GM19099 (cell line): ENCODE measurements around the gene ECE1.

Experiments used
- POLR2A ChIP-seq: IDR thresholded peaks from 3 replicates; pipeline ENCODE4 v1.6.1; 2011; ENCODE audit warnings: low read depth; ENCODE audit not compliant: insufficient read length; ENCODE audit errors: extremely low read depth

ECE1 gene

GRCh38 chr1:21188235-21188634, 102.0 kb downstream of the ECE1 start:
- TF ChIP-seq POLR2A, result no peak

GRCh38 chr1:21185221-21185731, 105.0 kb downstream of the ECE1 start:
- TF ChIP-seq POLR2A, result no peak

- TF ChIP-seq POLR2A, result no peak
These were observed 106.0 kb downstream of the ECE1 start for GRCh38 chr1:21184276-21184675.

GRCh38 chr1:21182181-21182731, 108.0 kb downstream of the ECE1 start:
- no peak for TF ChIP-seq POLR2A

- TF ChIP-seq POLR2A, result peak; percentile 88
These were observed 113.4 kb downstream of the ECE1 start, which contains the start of gene EIF4G3 for GRCh38 chr1:21176586-21177555. TSS of gene EIF4G3 (minus strand) at chr1:21176897. CDS start at chr1:21002742, 174,155 bp downstream.

GRCh38 chr1:21175670-21176581, 114.3 kb downstream of the ECE1 start:
- TF ChIP-seq POLR2A, result no peak

GRCh38 chr1:21175324-21175669, 115.0 kb downstream of the ECE1 start:
- TF ChIP-seq POLR2A, result no peak

GRCh38 chr1:21174654-21175323, 115.5 kb downstream of the ECE1 start:
- no peak for TF ChIP-seq POLR2A

GRCh38 chr1:21174230-21174629, 116.0 kb downstream of the ECE1 start:
- no peak for TF ChIP-seq POLR2A

- TF ChIP-seq POLR2A, result no peak
These were observed 121.8 kb downstream of the ECE1 start for GRCh38 chr1:21168444-21168843.
